GM12865 (cell line): ENCODE data around the gene PDXDC1.
"Not testable (repeated sequence)": the region's sequence is repeated elsewhere in the genome, so short reads cannot be mapped to it uniquely, and the experiment has no call there.

Experiments
- DNase-seq: peaks from one replicate; pipeline ENCODE4 v3.0.0; 2010; ENCODE audit warnings: low read depth
- H3K4me3 ChIP-seq: 2 replicates; pipeline ENCODE4 v1.5.1; 2011; ENCODE audit warnings: mild to moderate bottlenecking, low read depth, low read length, control low read depth

PDXDC1 gene

GRCh38 chr16:15148831-15149230 is 174.0 kb downstream of the PDXDC1 start:
- DNase-seq, H3K4me3 ChIP-seq: not testable (repeated sequence)

GRCh38 chr16:15149260-15149659 is 174.4 kb downstream of the PDXDC1 start:
- H3K4me3 ChIP-seq, DNase-seq: not testable (repeated sequence)

DNA sequence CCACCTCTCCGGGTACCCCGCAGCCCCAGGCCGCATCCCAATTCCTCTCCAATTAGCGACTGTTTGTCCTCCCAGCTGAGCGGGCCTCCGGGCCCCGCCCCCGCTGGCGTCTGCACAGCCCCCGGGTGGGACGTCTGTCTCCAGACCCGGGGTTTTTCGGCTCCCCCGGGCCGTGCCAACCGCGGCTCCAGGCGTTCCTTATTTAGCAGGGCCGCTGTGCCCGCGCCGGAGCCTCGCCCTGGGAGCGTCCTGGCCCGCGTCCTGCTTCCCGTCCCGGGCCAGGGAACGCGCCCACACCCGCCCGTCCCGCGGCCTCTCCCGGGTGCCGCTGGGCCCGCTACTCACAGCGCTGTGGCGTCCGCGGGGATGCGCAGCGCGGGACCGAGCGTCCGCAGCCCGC is 179.2 kb downstream of the PDXDC1 start:
- peak overlapping the region; percentile 58 for H3K4me3 ChIP-seq
- peak; percentile 33 for DNase-seq

GRCh38 chr16:15154650-15155562 is 180.1 kb downstream of the PDXDC1 start:
- H3K4me3 ChIP-seq, result peak overlapping the region; percentile 41
- peak; percentile 97 for DNase-seq

DNA sequence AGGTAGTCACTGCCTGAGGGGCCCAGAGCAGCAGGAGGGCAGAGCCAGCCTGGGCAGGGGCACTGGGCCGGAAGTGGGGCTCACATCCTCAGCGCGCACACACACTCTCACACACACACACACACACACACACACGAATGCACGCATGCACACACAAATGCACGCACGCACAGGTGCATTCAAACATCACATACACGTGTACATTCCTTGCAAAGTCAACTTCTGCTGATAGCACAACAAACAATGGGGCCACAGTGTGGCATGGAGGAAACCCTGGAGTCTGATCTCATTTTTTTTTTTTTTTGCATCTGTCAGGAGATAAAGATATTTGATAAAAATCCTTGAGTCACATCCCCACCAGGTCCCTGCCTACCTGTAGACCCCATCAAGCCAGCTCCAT is 182.8 kb downstream of the PDXDC1 start:
- not testable (repeated sequence) for H3K4me3 ChIP-seq, DNase-seq

- H3K4me3 ChIP-seq, DNase-seq: not testable (repeated sequence)
These were observed 184.8 kb downstream of the PDXDC1 start for GRCh38 chr16:15159671-15160070.

DNA sequence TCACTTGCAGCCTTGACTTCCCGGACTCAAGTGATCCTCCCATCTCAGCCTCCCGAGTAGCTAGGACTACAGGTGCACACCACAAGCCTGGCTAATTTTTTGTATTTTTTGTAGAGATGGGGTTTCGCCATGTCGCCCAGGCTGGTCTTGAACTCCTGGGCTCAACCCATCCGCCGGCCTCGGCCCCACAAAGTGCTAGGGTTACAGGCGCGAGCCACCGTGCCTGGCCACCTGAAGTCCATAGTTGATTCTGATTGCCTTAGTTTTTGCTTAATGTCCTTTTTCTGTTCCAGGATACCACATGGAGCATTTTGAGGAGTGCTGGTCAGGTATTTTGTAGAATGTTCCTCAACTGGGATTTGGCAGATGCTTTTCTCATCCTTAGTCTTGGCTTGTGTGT is 185.7 kb downstream of the PDXDC1 start:
- not testable (repeated sequence) for DNase-seq, H3K4me3 ChIP-seq

DNA sequence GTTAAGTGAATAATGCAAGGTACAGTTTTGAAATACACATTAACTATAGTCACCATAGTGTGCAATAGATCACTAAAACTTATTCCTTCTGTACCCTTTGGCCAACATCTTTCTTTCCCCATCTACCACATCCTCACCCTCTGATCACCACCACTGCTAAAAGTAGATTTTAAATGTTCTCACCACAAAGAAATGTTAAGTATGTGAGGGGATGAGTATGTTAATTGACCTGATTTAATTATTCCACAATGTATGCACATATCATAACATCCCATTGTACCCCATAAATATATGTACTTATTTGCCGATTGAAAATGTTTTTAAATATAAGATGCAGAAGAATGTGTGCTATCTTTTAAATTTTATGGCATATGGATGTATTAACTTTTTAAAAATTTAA is 188.2 kb downstream of the PDXDC1 start:
- not testable (repeated sequence) for H3K4me3 ChIP-seq, DNase-seq

- not testable (repeated sequence) for H3K4me3 ChIP-seq, DNase-seq
These were observed 191.4 kb downstream of the PDXDC1 start for GRCh38 chr16:15166177-15166576.

DNA sequence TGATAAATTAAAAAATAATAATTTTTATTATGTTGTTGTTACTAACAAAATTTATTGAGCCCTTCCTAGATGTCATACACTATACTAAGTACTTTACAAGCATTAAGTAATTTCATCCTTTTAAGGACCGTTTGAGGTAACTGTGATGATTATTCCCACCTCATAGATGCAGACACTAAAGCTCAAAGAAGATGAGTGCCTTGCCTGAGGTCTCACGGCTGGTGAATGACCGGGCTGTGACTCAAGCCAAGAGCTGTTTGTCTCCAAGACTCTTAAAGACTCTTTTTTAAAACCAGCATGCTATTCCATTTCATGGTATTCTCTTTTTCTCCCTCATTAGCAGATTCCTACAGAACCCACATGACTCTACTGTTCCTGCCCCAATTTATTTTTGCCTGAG is 193.5 kb downstream of the PDXDC1 start:
- DNase-seq, result not testable (repeated sequence)

DNA sequence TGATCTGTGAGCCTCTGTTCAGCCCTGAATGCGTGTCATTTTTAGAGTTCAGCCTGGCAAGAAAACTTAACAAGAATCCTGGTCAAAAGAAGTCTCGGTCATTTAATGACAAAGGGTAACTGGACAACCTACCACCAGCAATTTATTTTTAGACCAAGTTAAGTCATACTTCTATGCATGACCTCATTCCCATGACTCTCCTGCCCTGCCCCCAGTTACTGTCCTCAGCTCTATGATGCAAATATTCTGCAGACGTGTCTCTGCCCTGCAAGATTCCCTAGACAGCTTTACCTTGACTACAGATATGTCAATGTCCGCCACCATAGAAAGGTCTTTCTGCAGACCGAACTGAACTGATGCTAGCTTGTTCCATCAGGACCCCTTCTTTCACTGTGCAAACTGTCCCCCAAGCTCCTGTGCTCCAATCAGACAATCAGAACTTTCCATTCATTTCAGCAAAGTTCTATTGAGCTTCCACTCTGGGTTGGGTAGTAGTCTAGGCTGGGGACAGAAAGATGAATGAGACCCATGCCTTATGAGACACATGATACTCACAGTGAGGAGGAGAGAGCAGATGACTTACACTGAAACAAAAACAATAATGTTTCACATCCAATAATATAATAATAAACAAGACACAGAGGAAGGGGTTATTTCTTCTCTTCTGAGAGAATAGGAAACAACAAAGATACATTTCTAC is 194.3 kb downstream of the PDXDC1 start:
- not testable (repeated sequence) for H3K4me3 ChIP-seq, DNase-seq

More for the DNA sequence above, 193.5 kb downstream of the PDXDC1 start:
- H3K4me3 ChIP-seq, result not testable (repeated sequence)

DNA sequence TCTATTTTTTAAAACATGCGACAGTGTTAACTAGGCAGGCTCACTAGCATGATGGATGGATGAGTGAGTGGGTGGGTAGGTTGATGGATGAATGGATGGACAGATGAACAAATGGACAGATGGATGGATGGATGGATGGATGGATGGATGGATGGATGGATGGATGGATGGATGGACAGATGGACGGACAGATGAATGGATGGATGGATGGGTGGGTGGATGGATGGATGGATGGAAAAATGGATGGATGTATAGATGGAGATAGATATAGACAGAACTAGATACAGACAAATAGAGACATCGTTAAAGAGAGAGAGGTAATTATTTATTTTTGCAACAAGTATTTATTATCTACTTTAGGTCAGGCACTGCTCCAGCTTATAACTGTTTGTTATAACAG is 205.1 kb downstream of the PDXDC1 start:
- not testable (repeated sequence) for H3K4me3 ChIP-seq, DNase-seq

DNA sequence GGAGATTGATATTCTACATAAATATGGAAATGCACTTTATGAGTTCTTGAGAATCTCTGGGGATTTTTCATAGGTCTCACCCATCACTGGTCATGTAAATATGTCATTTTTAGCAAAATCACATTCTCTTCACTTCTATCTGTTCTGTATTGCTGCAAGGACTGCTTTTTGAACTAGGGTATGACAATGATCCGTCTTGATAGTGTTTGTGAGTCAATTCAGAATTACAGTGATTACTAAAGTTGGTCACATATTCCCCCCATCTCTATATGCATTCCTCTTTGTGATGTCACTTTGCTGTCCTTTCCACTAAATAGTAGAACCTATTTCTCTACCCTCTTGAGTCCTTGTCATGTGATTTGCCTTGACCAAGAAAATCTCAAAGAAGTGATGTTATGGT is 206.1 kb downstream of the PDXDC1 start:
- H3K4me3 ChIP-seq, DNase-seq: not testable (repeated sequence)

- DNase-seq, H3K4me3 ChIP-seq: not testable (repeated sequence)
These were observed 209.2 kb downstream of the PDXDC1 start for GRCh38 chr16:15184000-15184399.
